KMS-11 (cell line): Measurements from ENCODE around the gene ENGASE.

ENCODE experiments used
- H2AFZ ChIP-seq: fragments of 200-600 bp; sonication (generic); 2 replicates; pipeline ENCODE4 v1.6.1; 2016; ENCODE audit warnings: antibody characterized with exemption, mixed run types, low read depth
- H3K27ac ChIP-seq: fragments of 200-600 bp; sonication (generic); 2 replicates; pipeline ENCODE4 v1.6.1; 2016; ENCODE audit warnings: mild to moderate bottlenecking, mixed run types
- H3K27me3 ChIP-seq: fragments of 200-600 bp; sonication (generic); 2 replicates; pipeline ENCODE4 v1.6.1; 2017; ENCODE audit warnings: mild to moderate bottlenecking, low read depth, mixed run types, moderate library complexity; ENCODE audit not compliant: insufficient read depth
- H3K36me3 ChIP-seq: fragments of 200-600 bp; sonication (generic); 2 replicates; pipeline ENCODE4 v1.6.1; 2017; ENCODE audit warnings: mild to moderate bottlenecking, mixed run types; ENCODE audit not compliant: insufficient read depth
- H3K4me1 ChIP-seq: fragments of 200-600 bp; sonication (generic); 2 replicates; pipeline ENCODE4 v1.6.1; 2016; ENCODE audit warnings: mild to moderate bottlenecking, low read depth, mixed run types; ENCODE audit not compliant: poor library complexity, severe bottlenecking
- H3K4me2 ChIP-seq: fragments of 200-600 bp; sonication (generic); 2 replicates; pipeline ENCODE4 v1.7.0; 2016; ENCODE audit warnings: mild to moderate bottlenecking, mixed run types
- H3K4me3 ChIP-seq: fragments of 200-600 bp; sonication (generic); IDR thresholded peaks from 2 replicates; pipeline ENCODE4 v1.6.1; 2017; ENCODE audit warnings: low read depth, low read length, mixed read lengths; ENCODE audit not compliant: insufficient read depth
- H3K79me2 ChIP-seq: fragments of 200-600 bp; sonication (generic); 2 replicates; pipeline ENCODE4 v1.6.1; 2016; ENCODE audit warnings: low read depth, mixed run types; ENCODE audit not compliant: insufficient read depth
- H3K9ac ChIP-seq: fragments of 200-600 bp; sonication (generic); 2 replicates; pipeline ENCODE4 v1.6.1; 2016; ENCODE audit warnings: mild to moderate bottlenecking, mixed run types
- H4K20me1 ChIP-seq: fragments of 200-600 bp; sonication (generic); 2 replicates; pipeline ENCODE4 v1.6.1; 2016; ENCODE audit warnings: mild to moderate bottlenecking, mixed run types; ENCODE audit not compliant: insufficient read depth
- TF ChIP-seq, protein P1 (sequence below): fragments of 200-600 bp; sonication (generic); conservative IDR thresholded peaks from 2 replicates; pipeline ENCODE4 v1.6.1; 2017; ENCODE audit warnings: low read depth, mild to moderate bottlenecking, antibody characterized with exemption, low read length, moderate library complexity, mixed read lengths

Gene ENGASE

DNA sequence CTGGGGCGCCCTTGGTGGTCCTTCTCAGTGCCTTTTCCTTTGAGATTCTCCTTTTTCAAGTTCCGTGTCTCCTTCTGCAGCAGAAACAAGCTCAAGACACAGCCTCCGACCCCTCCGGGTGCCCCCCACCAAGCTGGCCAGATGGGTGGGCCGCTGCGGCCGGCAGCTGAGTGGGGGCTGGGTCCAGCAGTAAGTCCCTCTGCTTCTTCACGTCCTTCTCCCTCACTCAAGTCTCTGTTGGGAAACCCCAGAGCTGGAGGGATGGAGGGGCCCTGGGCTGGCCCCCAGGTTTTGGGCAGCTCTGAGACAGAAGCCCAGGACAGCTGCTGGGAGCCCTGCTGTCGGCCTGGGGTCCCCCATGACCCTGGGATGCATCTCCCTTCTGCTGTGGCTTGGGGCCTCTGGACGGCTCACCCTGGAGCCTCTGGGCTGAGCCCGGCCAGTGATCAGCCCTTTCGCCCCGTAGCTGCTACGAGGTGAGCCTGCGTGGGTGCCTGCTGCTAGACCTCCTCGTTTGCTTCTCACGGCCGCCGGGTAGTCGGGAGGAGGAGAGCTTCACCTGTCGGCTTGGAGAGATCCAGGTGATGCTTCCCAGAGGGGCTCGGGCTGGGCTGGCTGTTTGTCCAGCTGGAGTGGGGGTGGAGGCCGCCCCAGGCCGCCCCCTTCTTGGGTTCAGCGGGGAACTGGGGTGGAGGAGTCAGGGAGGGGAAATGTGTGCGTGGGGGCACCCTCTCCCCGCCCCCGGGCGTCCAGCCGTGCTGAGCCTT, 10.7 kb downstream of the ENGASE start:
- Histone ChIP-seq H3K27me3 (no peaks in the 10 kb centered on the region; the same call in 1 of the 2 replicates), H3K4me3 (no peak overlapping the region), H3K4me1 (peaks cover under 1% of the 10 kb centered on the region), H4K20me1 (no peaks in the 10 kb centered on the region), H3K27ac (no peak overlapping the region), H3K4me2 (no peak overlapping the region), H3K9ac (no peak overlapping the region), H3K36me3 (no peaks in the 10 kb centered on the region), H3K79me2 (no peaks in the 10 kb centered on the region), H2AFZ (no peak overlapping the region)
- TF ChIP-seq, protein P1, sequence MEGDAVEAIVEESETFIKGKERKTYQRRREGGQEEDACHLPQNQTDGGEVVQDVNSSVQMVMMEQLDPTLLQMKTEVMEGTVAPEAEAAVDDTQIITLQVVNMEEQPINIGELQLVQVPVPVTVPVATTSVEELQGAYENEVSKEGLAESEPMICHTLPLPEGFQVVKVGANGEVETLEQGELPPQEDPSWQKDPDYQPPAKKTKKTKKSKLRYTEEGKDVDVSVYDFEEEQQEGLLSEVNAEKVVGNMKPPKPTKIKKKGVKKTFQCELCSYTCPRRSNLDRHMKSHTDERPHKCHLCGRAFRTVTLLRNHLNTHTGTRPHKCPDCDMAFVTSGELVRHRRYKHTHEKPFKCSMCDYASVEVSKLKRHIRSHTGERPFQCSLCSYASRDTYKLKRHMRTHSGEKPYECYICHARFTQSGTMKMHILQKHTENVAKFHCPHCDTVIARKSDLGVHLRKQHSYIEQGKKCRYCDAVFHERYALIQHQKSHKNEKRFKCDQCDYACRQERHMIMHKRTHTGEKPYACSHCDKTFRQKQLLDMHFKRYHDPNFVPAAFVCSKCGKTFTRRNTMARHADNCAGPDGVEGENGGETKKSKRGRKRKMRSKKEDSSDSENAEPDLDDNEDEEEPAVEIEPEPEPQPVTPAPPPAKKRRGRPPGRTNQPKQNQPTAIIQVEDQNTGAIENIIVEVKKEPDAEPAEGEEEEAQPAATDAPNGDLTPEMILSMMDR: no peak

DNA sequence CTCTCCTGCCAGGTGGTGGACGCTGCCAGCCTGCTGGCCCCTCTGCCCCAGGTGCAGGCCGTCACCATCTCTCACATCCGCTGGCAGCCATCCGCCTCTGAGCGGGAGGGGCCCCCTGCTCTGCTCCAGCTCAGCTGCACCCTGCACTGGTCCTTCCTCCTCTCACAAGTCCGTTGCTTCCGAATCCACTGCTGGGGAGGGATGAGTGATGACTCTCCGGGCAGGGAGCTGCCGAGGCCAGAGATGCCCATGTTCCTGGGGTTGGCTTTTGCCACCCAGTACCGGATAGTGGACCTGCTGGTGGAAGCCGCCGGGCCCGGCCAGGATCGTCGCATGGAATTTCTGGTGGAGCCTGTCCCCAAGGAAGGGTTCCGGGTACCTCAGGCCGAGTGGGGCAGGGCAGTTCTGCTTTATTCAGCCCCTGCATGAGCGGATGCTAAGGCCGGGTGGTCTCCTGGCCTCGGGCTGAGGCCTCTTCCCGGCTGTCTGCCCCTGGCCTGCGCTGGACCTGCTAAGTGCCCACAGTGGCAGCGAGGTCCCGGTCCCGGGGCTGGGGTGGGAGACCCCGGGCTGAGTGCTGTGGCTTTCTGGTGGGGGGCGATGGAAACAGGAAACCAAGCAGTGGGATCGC, 11.4 kb downstream of the ENGASE start:
- Histone ChIP-seq H3K4me1 (peaks cover 6% of the 10 kb centered on the region), H2AFZ (no peak overlapping the region), H3K4me2 (no peak overlapping the region), H3K4me3 (no peak overlapping the region), H4K20me1 (no peaks in the 10 kb centered on the region), H3K9ac (no peak overlapping the region), H3K79me2 (no peaks in the 10 kb centered on the region), H3K27me3 (no peaks in the 10 kb centered on the region; the same call in 1 of the 2 replicates), H3K27ac (no peak overlapping the region), H3K36me3 (no peaks in the 10 kb centered on the region)
- TF ChIP-seq, protein P1: no peak

DNA sequence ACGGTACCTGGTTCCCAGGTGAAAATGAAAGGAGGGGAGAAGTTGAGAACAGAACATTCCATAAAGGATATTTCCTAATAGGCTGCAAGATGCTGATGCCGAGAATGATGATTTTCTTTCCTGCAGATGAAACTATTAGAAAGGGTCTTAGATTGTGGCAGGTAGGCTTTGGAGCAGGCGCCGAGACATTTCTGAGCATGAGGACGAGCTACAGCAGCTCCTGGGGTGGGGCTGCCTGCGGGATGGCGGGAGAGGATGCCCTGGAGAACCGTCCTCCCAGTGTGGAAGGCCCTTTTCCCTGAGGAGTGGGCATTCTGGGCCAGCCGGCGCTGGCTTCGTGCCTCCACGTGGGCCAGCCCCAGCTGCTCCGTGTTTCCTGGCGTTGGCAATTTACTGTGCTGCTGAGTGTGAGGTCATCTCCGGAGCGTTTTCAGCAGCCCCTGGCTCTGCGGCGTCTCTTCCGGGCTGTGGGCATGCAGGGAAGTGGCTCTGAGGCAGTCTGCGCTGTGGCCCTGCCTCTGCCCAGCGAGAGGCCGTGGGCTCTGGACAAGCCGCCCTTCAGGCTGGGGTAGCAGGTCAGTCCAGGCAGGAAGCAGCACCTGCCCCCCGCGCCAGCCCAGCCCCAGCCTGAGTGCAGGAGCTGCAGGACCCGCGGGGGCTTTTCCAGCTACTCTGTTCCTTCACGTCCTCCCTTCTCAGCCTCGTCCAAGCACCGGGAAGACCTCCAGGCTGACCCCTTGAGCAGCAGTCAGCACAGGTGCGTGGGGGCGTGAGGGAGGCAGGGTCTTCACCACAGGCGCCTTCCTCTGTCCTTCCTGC, 12.2 kb downstream of the ENGASE start:
- Histone ChIP-seq H3K4me1 (peaks cover 6% of the 10 kb centered on the region), H3K27me3 (peaks cover 5% of the 10 kb centered on the region), H3K27ac (no peak overlapping the region), H3K36me3 (no peaks in the 10 kb centered on the region), H2AFZ (no peak overlapping the region), H3K4me3 (no peak overlapping the region), H4K20me1 (no peaks in the 10 kb centered on the region), H3K79me2 (no peaks in the 10 kb centered on the region), H3K9ac (no peak overlapping the region), H3K4me2 (no peak overlapping the region)
- TF ChIP-seq, protein P1: no peak

DNA sequence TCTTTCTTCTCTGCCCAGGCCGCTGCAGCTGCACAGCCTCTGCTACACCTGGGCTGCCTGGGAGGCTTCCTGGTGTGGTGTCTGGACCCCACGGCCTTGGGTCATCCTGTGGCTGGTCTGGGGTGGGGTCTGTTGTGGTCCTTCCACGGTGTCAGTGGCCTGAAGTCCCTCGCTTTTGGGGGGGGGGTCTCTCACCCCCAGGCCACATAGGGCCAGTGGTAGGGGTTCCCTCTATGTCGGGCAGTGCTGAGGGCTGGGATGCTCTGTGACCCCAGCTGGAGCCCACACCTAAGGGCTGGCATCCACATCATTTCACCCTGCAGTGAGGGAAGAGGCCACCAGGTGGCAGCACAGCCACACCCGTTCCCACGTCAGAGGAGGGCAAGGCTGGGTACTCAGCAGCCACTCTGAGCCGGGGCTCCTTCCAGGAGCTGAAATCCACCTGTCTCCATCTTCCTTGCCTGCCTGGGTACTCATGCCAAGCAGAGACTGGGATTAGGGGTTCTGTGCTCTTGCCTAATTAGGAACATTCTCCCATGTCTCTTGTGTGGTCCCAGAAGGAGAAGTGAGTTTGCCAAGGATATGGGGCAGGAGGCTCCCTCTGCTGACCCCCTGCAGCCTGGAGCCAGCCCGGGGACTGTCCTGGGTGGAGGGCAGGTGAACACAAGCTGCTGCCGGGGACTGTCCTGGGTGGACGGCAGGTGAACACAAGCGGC, 13.0 kb downstream of the ENGASE start:
- peaks cover 13% of the 10 kb centered on the region for H3K27me3 ChIP-seq
- no peak overlapping the region for H3K9ac ChIP-seq
- no peaks in the 10 kb centered on the region for H3K79me2 ChIP-seq
- H4K20me1 ChIP-seq: no peaks in the 10 kb centered on the region
- peaks cover 6% of the 10 kb centered on the region for H3K4me1 ChIP-seq
- H3K4me3 ChIP-seq: no peak overlapping the region
- no peaks in the 10 kb centered on the region for H3K36me3 ChIP-seq
- H3K4me2 ChIP-seq: no peak overlapping the region
- H3K27ac ChIP-seq: no peak overlapping the region
- H2AFZ ChIP-seq: no peak overlapping the region
- TF ChIP-seq, protein P1: peak; percentile 90
